Brain microvascular endothelial cell (primary cell): ENCODE results near the gene CHADL.

Source experiments
- DNase-seq: peaks from one replicate; pipeline ENCODE4 v3.0.0-alpha.2; 2020
- H3K27ac ChIP-seq: fragments of 250-450 bp; sonication (Bioruptor Pico); 2 replicates; pipeline ENCODE4 v1.5.1; 2020; ENCODE audit warnings: mild to moderate bottlenecking, moderate library complexity
- H3K27me3 ChIP-seq: fragments of 250-450 bp; sonication (Bioruptor Pico); replicated peaks from 2 replicates; pipeline ENCODE4 v1.5.1; 2020; ENCODE audit warnings: mild to moderate bottlenecking
- H3K36me3 ChIP-seq: fragments of 250-450 bp; sonication (Bioruptor Pico); replicated peaks from 2 replicates; pipeline ENCODE4 v1.5.1; 2020; ENCODE audit warnings: mild to moderate bottlenecking
- H3K4me3 ChIP-seq: 2 replicates; pipeline ENCODE4 v1.5.1; 2011; ENCODE audit warnings: low read depth, mild to moderate bottlenecking, control low read depth, low read length, moderate library complexity
- in situ Hi-C: cut with HindIII; loops from 2 replicates; pipeline ENCODE4 v1.10.0; 2017; ENCODE audit warnings: low sequenced_read_pairs, low pct_ligation_motif_present
- TF ChIP-seq, protein P1 (sequence below): IDR thresholded peaks from 2 replicates; pipeline ENCODE4 v1.5.1; 2011; ENCODE audit warnings: low read depth, mild to moderate bottlenecking, moderate library complexity, low read length, control low read depth, inconsistent platforms; ENCODE audit errors: missing control alignments

CHADL gene

GRCh38 chr22:41238570-41239442 is 1.9 kb downstream of the CHADL start:
- Histone ChIP-seq H3K27ac (no peak overlapping the region), H3K36me3 (no peaks in the 10 kb centered on the region), H3K4me3 (no peak overlapping the region), H3K27me3 (no peaks in the 10 kb centered on the region)
- DNase-seq = no peak
- TF ChIP-seq, protein P1, sequence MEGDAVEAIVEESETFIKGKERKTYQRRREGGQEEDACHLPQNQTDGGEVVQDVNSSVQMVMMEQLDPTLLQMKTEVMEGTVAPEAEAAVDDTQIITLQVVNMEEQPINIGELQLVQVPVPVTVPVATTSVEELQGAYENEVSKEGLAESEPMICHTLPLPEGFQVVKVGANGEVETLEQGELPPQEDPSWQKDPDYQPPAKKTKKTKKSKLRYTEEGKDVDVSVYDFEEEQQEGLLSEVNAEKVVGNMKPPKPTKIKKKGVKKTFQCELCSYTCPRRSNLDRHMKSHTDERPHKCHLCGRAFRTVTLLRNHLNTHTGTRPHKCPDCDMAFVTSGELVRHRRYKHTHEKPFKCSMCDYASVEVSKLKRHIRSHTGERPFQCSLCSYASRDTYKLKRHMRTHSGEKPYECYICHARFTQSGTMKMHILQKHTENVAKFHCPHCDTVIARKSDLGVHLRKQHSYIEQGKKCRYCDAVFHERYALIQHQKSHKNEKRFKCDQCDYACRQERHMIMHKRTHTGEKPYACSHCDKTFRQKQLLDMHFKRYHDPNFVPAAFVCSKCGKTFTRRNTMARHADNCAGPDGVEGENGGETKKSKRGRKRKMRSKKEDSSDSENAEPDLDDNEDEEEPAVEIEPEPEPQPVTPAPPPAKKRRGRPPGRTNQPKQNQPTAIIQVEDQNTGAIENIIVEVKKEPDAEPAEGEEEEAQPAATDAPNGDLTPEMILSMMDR = no peak
- in situ Hi-C loops = no loop called here

DNA sequence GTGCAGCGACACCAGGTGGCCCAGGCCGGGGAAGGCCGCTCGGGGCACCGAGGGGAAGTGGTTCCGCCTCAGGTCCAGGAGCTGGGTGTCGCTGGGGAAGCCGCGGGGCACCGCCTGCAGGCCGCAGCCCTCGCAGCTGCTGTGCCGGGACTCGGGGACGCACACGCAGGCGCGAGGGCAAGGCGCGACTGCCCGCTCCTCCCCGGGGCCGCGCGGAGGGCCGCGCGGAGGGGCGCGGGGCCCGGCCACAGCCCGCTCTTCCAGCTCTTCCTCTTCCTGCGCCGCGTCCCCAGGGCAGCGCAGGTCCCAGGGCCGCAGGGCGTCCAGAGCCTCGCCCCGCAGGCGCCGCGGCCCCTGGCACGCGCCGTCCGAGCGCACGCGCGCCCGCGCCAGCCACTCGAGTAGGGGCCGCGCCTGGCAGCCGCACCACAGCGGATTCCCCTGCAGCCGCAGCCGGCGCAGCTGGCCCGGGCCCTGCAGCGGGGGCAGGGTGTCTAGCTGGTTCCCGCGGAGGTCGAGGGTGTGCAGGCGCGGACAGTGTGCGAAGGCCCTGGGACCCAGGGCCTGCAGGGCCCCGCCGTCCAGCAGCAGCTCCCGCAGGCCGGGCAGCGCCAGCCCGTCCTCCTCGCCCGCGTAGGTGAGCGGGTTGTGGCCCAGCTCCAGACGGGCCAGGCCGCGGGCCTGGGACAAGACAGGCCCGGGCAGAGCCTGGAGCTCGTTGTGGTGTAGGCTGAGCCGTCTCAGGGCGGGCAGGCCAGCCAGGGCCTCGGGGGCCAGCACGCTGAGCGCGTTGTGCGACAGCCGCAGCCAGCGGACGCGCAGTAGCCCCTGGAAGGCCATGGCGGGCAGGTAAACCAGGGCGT is 2.8 kb downstream of the CHADL start:
- H3K36me3 ChIP-seq = no peaks in the 10 kb centered on the region
- in situ Hi-C loops = no loop called here
- H3K27me3 ChIP-seq = no peaks in the 10 kb centered on the region
- TF ChIP-seq, protein P1 = no peak
- DNase-seq = no peak
- H3K27ac ChIP-seq = no peak overlapping the region
- H3K4me3 ChIP-seq = peak overlapping the region; percentile 35

GRCh38 chr22:41237036-41237706 is 3.6 kb downstream of the CHADL start:
- H3K4me3 ChIP-seq = peak overlapping the region; percentile 35
- H3K27me3 ChIP-seq = no peaks in the 10 kb centered on the region
- no peaks in the 10 kb centered on the region for H3K36me3 ChIP-seq
- H3K27ac ChIP-seq = no peak overlapping the region
- in situ Hi-C loops = no loop called here
- DNase-seq = no peak
- TF ChIP-seq, protein P1 = peak; percentile 34

- DNase-seq = no peak
- Histone ChIP-seq H3K27me3 (no peaks in the 10 kb centered on the region), H3K4me3 (no peak overlapping the region), H3K27ac (no peak overlapping the region), H3K36me3 (peaks cover 3% of the 10 kb centered on the region)
- TF ChIP-seq, protein P1 = no peak
- in situ Hi-C loops = no loop called here
Measured at GRCh38 chr22:41234815-41235695, 5.7 kb downstream of the CHADL start.

DNA sequence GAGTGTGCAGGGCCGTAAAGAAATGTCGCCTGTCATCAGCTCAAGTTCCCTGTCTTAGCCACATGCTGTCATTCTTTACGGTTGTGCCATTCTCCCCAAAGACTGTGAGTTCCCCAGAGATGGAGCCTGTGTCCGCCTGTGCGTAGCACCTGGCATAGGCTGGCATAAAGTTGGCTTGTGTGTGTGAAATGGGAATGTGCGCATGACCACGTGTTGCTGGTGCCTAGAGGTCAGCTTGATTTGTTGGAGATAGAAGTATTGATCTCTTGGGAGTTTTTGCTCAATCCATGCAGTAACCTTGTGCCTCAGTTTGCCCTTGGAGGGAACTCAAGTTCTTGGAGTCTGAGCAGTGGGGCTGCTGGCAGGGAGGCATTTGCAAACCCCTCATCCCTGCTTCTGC is 9.4 kb downstream of the CHADL start:
- Histone ChIP-seq H3K27ac (no peak overlapping the region), H3K4me3 (no peak overlapping the region), H3K36me3 (peaks cover 16% of the 10 kb centered on the region), H3K27me3 (no peaks in the 10 kb centered on the region)
- TF ChIP-seq, protein P1 = no peak
- DNase-seq = no peak
- in situ Hi-C loops = no loop called here
